CD4-positive, alpha-beta T cell treated with Interferon gamma for 1 hour (primary cell): ENCODE results near the gene OXCT1.

ENCODE experiments used
- DNase-seq: peaks from one replicate; pipeline ENCODE4 v3.0.0-alpha.2; 2020

The OXCT1 gene

DNA sequence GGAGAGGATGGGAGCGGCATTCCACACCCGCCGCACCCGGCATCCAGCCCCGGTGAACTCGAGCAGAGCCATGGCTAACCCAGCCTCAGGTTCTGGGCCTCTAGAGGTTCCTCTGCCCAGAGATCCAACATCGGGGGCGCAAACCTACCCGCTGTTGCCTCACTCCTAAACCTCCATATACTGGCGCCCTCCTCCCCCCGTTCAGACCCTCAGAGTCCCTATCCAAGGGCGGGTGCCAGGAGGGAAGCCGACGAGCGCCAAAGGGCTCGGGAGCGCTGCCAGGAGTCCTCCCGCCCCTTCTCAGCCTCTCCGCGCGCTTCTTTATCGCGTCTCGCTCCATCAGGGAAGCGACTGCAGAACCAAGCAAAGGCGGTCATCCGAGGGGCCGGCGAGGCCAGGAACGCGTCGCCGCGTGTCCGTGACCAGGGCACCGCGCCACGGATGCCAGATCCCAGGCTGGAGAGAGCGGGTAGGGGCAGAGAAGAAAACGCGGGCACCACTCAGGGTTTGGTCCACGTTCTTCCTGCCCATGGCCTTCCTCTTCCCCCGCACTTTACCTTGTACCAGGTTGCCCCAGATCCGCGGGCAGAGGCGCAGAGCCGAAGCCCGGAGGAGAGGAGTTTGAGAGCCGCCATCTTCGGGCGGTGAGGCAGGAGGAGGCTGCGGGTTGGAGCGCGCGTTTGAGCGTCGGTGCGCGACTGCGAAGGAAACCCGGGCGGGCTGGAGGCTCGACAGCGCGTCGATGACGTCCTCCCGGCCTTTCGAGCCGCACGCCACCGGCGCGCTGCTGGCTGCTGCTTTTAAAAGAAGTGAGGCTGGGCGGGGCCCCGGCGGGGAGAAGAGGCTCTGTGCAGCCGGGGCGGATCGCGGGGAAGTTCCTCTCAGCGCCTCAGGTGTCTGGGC is at the start of gene OXCT1:
Gene OXCT1, minus strand, starts transcription at position 702 of the 903 bp plus-strand sequence. Its CDS starts 67 bp downstream, at position 635.
- DNase-seq, result peak; percentile 94

DNA sequence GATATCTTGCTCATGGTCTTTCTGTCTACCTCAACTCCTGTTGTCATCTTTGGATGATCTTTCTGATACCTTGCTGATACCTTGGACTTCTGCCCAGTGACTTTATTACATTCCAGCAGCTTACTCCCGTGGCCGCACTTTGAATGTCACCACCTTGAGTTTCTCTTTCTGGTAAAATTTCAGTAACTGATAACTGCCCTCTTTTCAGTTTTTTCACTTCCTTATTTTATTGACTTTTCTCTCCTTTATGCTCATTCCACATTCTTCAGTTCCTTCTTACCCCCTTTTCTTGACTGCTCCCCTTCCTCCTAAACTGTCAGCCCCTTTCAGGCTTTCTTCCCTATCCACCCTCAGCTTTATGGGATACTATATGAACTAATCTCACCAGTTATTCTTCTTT is 47.9 kb upstream of the OXCT1 start:
- no peak for DNase-seq

DNA sequence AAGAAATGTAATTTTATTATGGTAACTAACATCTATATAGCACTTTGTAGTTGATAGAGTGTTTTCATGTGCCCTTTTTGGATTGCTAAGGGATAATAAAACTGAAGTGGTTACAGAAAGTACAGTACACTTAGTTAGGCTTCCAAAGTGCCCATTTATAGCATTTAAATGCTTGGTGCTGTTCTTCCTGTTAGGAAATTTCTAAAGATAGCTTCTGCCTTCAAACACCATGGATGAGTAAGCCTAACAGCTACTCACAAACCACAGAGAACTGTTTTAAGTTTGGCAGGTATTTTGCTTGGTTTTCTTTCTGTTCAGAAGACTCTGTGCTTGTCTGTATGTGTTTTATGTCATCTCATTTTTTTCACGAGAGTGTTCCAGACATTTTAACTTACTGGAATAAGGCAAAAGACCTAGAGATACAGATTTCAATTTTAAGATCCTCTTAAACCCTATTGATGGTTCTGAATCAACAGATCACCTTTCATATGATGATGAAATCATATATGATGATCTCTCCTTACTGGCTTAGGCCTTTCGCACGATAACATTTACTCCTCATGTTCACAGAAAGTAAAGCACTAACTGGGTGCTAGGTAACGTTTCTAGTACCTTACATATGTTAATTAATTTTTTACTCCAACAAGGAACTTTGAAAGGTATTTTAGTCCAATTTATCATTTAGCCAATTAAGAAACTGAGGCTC is 38.3 kb upstream of the OXCT1 start:
- DNase-seq, result no peak

DNA sequence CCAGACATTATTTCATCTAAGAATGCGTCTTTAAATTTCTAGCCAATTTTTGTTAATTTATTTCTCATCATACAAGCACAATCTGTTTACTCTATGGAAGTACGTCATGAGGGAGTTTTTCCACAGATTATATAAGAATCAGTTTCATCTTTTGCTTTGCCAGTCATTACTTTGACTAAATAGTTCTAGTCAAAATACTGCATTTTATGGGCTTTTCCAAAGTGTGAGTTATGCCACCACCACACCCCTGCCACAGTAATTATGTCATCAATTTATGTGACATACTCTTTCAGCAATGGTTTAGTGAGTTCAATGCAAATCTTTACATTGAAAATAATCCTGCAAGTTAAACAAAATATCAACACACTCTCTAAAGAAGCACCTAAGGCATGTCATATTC is 35.9 kb upstream of the OXCT1 start:
- no peak for DNase-seq

DNA sequence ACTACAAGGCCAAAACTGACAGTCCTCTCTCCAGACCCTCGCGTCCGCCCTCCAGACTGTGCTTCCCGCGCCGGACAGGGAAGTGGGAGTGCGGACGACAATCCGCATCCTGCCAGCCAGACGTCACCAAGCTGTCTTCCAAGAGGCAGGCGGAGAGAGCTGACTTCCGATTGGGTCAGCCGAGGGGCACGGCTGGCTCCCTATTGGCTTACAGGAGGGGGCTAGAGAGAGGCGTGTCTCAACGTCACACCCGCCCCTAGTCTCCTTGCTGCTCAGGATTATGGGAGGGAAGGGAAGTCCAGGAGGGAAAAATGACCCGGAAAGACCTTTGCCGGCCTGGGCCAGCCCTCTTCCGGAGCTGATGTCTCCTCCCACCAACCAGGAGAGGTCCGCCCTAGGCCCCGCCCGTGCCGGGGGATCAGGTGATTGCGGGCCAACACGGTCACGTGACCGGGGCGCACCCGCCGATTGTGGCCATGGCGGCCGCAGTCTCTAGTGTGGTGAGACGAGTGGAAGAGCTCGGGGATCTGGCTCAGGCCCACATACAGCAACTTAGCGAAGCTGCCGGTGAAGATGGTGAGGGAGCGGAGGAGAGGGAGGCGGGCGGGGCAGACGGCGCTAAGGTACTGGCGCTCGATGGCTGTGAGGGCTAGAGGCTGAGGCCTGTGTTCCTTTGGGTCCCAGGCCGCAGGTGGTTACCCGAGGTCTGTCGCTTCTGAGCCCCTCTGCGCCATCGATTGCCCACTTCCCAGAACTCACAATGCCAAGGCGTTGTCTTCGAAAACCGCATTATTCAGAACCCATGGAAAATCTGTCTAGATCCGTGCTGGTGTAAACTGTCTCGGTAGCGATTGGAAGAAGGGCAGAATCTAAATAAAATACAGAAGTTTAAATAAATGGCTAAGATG is 33.9 kb upstream of the OXCT1 start, which contains the start of gene RIMOC1:
Gene RIMOC1, plus strand, starts transcription at position 453 of the 908 bp plus-strand sequence. Its CDS starts 24 bp downstream, at position 477.
- DNase-seq, result peak; percentile 99

DNA sequence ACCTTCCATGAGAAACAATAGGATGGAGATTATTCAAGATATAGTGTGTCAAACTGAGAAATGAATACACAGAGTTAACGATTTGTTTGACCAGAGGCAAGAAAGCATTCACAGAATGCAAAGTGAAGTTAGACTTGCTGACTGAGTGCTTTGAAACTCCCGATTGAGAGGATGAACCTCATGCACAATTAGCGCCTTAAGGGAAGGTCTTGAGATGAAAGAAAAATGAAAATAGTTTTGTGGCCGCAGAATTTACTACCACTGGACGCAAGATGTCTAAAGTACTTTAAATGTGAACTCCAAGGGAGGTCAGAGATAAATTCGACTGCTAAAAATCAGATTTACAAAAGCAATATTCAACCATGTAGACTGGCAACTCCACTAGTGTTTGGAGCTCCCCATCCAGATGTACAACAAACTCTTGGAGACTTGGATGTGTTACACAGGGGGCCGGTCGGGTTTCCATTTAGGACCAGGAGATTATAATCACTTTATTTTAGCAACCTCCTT is 33.2 kb upstream of the OXCT1 start:
- DNase-seq, result no peak

DNA sequence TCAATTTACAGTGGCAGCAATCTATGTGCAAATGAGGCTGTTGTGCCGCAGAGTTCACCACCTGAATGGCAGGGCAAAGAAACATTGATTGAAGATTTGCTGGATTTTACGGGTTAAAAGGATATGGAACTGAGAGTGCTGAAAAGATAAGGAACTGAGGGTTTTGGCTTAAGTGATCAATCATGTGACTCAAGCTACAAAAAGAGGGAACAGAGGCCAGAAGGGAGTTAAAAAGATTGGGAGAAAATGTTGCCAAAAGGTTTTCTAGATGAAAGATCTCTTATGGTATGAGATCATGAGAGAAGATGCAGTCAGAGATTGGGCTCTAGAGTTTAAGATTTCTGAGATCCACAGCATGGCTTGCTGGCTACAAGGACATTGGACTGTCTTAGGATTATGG is 26.0 kb upstream of the OXCT1 start:
- no peak for DNase-seq

DNA sequence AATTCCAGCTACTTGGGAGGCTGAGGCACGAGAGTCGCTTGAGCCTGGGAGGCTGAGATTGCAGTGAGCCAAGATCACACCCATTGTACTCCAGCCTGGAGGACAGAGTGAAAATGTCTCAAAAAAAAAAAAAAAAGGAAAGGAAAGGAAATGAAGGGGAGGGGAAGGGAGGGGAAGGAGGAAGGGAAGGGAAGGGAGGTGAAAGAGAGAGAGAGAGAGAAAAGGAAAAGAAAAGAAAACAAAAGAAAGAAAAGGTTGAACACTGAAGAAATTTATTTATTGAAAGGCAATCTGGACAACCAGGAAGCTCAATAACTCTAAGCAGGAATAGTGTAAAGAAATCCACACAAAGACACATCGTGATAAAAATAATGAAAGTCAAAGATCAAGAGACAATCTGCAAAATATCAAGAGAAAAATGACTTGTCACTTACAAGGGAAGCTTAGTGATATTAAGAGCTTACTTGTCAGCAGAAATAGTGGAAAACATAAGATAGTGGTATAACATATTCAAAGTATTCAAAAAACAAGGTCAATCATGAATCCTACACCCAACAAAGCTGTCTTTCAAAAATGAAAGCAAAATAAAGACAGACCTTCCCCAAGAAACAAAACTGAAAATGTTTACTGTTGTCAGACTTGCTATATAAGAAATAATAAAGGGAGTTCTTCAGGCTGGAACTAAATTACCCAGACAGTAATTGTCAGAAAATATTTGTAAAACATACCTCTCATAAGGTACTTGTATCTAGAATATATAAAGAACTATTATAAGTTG is 23.0 kb upstream of the OXCT1 start:
- DNase-seq, result no peak

DNA sequence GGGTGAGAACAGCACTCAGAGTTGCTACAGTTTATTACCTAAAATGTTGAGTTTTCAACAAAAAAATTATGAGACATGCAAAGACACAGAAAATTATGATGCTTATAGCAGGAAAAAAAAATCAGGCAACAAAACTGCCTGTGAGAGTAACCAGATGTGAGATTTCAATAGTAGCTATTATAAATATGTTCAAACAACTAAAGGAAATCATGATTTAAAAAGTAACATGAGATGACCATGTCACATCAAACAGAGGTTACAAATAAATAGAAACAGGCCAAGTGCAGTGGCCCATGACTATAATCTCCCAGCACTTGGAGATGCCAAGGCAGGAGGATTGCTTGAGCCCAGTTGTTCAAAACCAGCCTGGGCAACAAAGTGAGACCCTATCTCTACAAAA is 21.8 kb upstream of the OXCT1 start:
- DNase-seq, result no peak

DNA sequence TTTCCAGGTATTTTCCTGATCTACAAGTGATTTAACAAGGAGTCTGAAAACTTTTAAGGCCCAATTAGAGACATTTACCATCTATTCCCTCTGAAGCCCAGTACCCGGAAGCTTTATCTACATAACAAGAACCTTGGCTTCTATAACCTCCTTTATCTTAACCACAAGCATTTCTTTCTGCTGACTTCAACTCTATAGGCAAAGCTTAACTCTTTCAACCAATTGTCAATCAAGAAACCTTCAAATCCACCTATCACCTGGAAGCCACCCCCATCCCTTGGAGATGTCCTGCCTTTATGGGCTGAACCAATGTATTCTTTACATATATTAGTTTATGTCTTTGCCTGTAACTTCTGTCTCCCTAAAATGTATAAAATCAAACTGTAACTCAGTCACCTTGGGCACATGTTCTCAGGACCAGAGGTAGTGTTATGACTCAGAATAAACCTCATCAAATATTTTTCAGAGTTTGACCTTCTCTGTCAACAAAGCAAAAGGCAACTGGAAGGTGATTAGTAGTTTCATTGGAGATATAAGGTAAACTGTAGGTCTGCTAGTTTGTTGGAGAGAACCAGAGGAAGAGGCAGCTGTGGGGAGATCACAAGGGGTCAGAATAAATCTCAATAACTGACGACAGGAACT is 21.0 kb upstream of the OXCT1 start:
- DNase-seq, result no peak

DNA sequence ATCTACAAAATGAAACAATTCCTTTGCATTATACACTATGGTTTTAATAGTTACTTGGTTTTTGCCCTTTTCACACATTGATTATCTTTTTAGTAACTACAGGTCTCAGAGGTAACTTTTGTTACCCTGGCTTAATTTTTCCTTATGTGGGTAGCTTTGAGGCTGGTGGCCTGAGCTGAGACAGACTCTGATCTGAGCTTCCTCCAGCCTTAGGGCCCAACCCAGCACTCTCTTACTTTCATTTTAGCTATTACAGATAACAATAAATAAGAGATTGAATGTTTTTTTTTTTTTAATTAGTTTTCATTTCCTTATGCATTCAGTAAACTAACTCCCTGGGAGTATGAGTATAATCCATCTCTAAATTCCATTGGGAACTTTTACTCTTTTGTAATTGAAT is 15.1 kb upstream of the OXCT1 start:
- DNase-seq, result no peak

DNA sequence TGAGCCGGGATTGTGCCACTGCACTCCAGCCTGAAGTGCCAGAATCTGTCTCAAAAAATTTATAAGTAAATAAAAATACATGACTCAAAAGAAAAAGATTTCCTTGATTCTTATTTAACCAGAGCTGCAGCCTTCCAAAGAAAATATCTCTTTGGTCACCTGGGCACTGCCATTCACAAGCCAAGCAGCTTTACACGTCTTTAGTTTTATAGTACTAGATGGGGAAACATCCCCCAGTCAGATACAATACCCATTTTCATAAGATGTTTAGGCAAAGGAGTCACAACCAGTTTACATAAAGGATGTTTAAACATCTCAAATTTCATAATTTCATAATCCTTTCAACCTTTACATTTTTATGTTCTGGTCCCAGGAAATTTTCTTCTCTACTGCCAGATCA is 13.7 kb upstream of the OXCT1 start:
- DNase-seq, result no peak

DNA sequence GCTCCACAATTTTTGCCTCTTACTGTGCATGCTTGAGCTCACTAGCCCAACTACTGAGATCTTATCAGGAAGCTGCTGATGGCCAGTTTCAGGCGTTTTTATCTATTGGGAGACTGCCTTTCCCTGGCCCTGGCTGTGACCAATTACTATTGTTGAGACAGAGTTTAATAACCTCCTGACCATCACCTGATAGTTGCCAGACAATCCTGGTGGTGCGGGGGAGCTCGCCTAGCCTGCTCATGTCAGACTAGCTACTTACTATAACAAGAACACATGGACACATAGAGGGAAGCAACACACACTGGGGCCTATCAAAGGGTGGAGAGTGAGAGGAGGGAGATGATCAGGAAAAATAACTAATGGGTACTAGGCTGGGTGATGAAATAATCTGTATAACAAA is 13.0 kb upstream of the OXCT1 start:
- no peak for DNase-seq

DNA sequence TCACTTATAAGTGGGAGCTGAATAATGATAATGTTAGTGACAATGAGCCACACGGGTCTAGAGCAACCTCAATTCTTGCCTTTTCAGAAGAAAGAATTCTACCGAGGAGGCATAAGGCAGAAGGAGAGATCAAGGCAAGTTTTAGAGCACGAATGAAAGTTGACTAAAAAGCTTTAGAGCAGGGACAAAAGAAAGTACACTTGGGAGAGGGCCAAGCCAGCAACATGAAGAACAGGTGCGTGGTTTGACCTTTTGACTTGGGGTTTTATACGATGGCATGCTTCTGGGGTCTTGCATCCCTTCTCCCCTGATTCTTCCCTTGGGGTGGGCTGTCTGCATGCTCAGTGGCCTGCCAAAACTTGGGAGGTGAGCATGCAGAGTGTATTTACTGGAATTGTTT is 12.5 kb upstream of the OXCT1 start:
- DNase-seq, result no peak

DNA sequence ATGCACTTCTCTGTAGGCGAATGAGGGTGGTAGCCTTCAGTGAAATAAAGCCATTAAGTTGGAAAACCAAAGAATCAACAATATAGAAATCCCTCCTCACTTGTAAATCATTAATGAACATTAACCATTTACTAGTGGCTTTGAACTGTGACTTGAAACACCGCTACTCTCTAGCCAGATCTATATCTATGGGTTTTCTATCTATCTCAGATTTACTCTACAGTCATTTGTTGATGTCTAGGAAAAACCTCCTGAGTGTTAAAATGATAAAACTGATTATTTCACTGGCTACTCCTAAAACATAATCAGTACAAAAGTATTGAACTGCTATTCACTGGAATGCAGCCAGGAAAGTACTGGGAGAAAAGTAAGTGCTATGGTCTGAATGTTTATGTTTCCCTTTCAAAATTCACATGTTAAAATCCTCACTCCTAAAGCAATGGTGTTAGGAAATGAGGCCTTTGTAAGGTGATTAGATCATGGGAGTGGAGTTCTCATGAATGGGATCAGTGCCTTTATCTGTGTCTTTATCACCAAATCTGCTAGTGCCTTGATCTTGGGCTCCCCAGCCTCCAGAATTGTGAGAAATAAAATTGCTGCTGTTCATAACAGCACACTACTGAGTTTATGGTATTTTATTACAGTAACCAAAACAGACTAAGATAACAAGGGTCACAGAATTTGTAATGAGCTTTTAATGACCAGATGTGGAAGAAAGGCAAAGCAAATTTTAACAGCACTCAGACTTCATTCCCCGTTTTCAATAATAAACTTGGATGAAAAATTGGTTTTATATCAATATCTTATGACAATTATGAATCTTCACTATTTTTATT is 8.6 kb upstream of the OXCT1 start:
- DNase-seq, result no peak

DNA sequence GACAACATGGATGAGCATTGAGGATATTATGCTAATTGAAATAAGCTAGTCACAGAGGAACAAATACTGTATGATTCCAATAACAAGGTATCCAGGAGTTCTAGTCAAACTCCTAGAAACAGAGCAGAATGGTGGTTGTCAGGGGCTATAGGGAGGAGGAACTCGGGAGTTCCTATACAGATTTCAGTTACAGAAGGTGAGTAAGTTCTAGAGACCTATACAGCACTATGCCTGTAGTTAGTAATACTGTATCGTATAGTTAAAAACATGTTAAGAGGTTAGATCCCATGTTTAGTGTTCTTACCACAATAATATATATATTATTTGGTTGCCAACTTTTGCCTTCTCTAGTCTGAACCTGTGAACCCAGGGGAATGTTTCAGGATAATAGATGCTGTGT is 7.9 kb upstream of the OXCT1 start:
- no peak for DNase-seq

DNA sequence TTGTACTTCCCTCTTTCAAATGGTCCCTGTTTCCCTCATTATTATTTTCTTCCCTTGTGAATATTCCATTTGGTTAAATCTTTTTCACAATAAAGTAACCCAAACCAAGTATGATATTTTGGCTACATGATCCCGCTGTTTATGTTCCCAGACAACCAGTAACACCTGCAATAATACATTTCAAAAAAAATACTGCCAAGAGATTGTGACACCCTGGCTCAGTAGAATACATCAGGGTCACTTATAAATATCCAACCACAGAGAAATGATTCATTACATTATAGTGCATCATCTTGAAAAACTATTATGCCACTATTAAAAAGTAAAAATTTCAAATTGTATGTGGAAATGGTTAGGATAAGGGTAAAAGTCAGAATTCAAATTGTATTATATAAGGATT is 7.2 kb upstream of the OXCT1 start:
- no peak for DNase-seq

DNA sequence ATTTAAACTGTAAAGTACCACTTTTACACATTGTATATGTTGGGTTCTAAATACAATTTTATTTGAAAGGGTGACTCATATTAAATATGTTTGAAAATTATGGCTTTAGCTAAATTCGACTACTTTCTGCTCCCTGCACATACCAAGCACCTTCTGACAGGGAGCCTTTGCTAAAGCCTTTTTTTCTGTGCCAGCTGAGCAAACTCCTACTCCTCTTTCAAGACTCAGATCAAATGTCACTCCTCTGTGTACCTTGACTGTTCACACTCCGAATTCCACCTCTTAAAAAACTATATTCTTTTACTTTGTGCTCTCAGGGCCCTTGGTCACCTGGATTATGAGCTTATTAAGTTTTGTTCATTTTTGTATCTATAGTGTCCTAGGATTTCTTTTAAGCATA is 6.5 kb upstream of the OXCT1 start:
- no peak for DNase-seq

DNA sequence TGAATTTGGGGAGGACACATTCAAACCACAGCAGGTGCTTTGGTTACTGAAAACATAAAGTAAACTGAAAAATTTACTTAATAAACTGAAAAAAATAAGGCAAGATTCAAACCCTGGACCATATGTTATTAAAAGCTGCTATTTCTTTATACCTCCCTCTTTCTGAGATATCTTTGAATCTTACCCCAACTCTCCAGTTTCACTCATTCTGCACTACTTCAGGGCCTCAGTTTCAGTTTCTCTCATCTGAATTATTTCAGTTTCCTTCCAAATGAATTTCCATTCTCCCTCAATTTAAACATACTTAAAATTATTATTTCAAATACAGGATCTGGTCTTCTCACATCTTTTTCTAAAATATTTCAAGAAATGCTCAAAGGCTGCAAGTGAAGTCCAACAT is 4.9 kb upstream of the OXCT1 start:
- no peak for DNase-seq

DNA sequence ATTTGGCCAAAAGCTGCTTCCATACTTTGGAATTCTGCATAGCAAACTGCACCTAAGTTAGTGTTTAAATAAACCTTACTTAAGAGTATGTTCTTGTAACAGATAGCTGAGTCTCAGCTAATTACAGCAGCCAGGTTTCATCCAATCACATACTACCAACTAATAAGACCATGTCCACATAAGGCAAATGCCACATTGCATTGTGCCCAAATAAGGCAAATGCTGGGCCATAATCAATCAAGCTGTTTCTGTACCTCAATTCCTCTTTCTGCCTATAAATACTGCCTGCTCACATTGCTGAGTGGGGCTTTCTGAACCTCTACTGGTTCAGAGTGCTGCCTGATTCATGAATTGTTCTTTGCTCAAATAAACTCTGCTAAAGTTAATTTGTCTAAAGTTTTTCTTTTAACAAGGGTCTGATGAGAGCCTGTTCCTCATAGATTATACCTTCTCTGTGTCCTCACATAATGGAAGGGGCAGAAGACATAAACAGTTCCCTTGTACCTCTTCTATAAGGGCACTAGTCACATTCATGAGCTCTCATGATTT is 4.4 kb upstream of the OXCT1 start:
- DNase-seq, result no peak
